OCI-LY3 (cell line): ENCODE results near the gene OSBPL3.

Source experiments
- H2AFZ ChIP-seq: fragments of 200-600, 300-600 bp; shearing (Covaris generic); 2 replicates; pipeline ENCODE4 v1.6.0; 2014; ENCODE audit warnings: antibody characterized with exemption, low read depth, low read length
- H3K27ac ChIP-seq: fragments of 200-600, 300-600 bp; sonication (generic); 2 replicates; pipeline ENCODE4 v1.5.1; 2014; ENCODE audit warnings: mild to moderate bottlenecking, low read length, moderate library complexity, mixed read lengths
- H3K27me3 ChIP-seq: fragments of 200-600, 300-600 bp; sonication (generic); 2 replicates; pipeline ENCODE4 v1.6.1; 2014; ENCODE audit warnings: low read depth, low read length, mixed read lengths
- H3K36me3 ChIP-seq: fragments of 200-600, 300-600 bp; sonication (generic); replicated peaks from 2 replicates; pipeline ENCODE3; 2014; ENCODE audit warnings: low read depth, low read length, mixed read lengths
- H3K4me1 ChIP-seq: fragments of 300-600, 200-600 bp; sonication (generic); 2 replicates; pipeline ENCODE4 v1.6.1; 2014; ENCODE audit warnings: low read length, mixed read lengths
- H3K4me2 ChIP-seq: fragments of 200-600, 300-600 bp; sonication (generic); 2 replicates; pipeline ENCODE4 v1.6.1; 2014; ENCODE audit warnings: low read length, mixed read lengths
- H3K4me3 ChIP-seq: fragments of 300-600, 200-600 bp; sonication (generic); 2 replicates; pipeline ENCODE4 v1.5.1; 2014; ENCODE audit warnings: antibody characterized with exemption, mild to moderate bottlenecking, low read length, moderate library complexity
- H3K79me2 ChIP-seq: fragments of 300-600, 200-600 bp; shearing (Covaris generic); 2 replicates; pipeline ENCODE4 v1.6.1; 2014; ENCODE audit warnings: mild to moderate bottlenecking, low read length, mixed read lengths
- H3K9ac ChIP-seq: fragments of 300-600, 200-600 bp; shearing (Covaris generic); 2 replicates; pipeline ENCODE4 v1.6.0; 2014; ENCODE audit warnings: mild to moderate bottlenecking, low read length, moderate library complexity
- H3K9me3 ChIP-seq: fragments of 200-600, 300-600 bp; shearing (Covaris generic); 2 replicates; pipeline ENCODE4 v1.6.1; 2014; ENCODE audit warnings: low read length, mixed read lengths; ENCODE audit not compliant: insufficient read depth
- H4K20me1 ChIP-seq: fragments of 200-600, 300-600 bp; sonication (generic); 2 replicates; pipeline ENCODE4 v1.6.1; 2016; ENCODE audit warnings: low read length, mixed read lengths; ENCODE audit not compliant: insufficient read depth
- EZH2phosphoT487 ChIP-seq: fragments of 200-600 bp; shearing (Covaris generic); IDR thresholded peaks from 2 replicates; pipeline ENCODE4 v1.6.1; 2018; ENCODE audit warnings: antibody characterized with exemption, mixed run types, low read depth
- TF ChIP-seq, protein P1 (sequence below): fragments of 200-600, 300-600 bp; sonication (generic); IDR thresholded peaks from 2 replicates; pipeline ENCODE4 v1.5.1; 2014; ENCODE audit warnings: antibody characterized with exemption, low read length, low read depth

Gene OSBPL3

DNA sequence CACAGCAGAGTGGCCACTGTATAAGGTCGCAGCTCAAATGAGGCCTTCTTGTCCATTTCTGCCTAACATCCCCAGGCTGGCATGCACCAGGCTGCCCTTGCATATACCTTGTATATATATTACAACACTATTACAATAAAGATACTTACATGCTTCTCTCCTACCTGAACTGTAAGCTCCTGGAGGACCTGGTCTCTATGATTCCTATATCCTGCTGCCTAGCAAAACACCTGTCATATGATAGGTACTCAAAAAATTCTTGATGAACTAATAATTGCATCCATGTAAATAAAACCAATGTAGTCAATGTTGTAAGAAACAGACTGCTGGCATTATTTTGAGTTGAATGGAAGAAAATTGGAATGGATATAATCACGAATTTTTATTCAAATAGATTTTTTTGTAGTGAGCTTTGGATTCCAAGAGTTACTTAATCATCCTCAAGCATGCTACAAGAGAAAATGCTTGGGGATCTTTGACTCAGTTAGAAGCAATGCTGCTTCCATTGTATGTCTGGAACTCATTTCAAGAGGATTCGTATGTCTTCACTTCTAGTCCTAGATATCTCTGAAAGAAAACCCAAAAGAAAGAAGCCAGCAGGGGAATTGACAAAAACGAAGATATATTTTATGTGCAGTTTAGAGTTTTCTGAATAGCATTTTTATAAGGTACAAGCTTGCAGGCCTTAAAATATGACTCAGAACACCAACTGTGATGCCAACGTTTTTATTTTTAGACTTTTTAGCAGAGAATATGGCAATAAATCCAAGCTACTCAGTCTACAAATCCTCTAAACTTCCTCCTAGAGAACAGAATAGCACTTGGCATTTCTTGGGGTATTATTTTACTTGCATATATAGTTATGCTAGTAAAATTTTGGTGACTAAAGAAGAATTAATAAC is 53.1 kb downstream of the OSBPL3 start:
- H4K20me1 ChIP-seq, result no peaks in the 10 kb centered on the region
- no peaks in the 10 kb centered on the region for H3K36me3 ChIP-seq
- H3K79me2 ChIP-seq, result no peaks in the 10 kb centered on the region
- no peak overlapping the region for H3K4me3 ChIP-seq
- no peak overlapping the region for H3K9ac ChIP-seq
- H3K27me3 ChIP-seq, result no peaks in the 10 kb centered on the region
- no peaks in the 10 kb centered on the region for H3K4me1 ChIP-seq
- H3K27ac ChIP-seq, result no peak overlapping the region
- TF ChIP-seq, protein P1, sequence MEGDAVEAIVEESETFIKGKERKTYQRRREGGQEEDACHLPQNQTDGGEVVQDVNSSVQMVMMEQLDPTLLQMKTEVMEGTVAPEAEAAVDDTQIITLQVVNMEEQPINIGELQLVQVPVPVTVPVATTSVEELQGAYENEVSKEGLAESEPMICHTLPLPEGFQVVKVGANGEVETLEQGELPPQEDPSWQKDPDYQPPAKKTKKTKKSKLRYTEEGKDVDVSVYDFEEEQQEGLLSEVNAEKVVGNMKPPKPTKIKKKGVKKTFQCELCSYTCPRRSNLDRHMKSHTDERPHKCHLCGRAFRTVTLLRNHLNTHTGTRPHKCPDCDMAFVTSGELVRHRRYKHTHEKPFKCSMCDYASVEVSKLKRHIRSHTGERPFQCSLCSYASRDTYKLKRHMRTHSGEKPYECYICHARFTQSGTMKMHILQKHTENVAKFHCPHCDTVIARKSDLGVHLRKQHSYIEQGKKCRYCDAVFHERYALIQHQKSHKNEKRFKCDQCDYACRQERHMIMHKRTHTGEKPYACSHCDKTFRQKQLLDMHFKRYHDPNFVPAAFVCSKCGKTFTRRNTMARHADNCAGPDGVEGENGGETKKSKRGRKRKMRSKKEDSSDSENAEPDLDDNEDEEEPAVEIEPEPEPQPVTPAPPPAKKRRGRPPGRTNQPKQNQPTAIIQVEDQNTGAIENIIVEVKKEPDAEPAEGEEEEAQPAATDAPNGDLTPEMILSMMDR, result no peak
- no peak for TF ChIP-seq EZH2phosphoT487
- no peak overlapping the region for H3K4me2 ChIP-seq
- no peaks in the 10 kb centered on the region for H3K9me3 ChIP-seq
- no peak overlapping the region for H2AFZ ChIP-seq

- H3K27ac ChIP-seq, result no peak overlapping the region
- no peak overlapping the region for H2AFZ ChIP-seq
- no peak overlapping the region for H3K4me2 ChIP-seq
- no peaks in the 10 kb centered on the region for H4K20me1 ChIP-seq
- H3K9ac ChIP-seq, result no peak overlapping the region
- TF ChIP-seq, protein P1, result no peak
- TF ChIP-seq EZH2phosphoT487, result no peak
- H3K4me1 ChIP-seq, result no peaks in the 10 kb centered on the region
- no peak overlapping the region for H3K4me3 ChIP-seq
- no peaks in the 10 kb centered on the region for H3K9me3 ChIP-seq
- no peaks in the 10 kb centered on the region for H3K36me3 ChIP-seq
- H3K27me3 ChIP-seq, result no peaks in the 10 kb centered on the region
- no peaks in the 10 kb centered on the region for H3K79me2 ChIP-seq
Observed at GRCh38 chr7:24924375-24924774, 55.6 kb downstream of the OSBPL3 start.

GRCh38 chr7:24923172-24923865 is 56.7 kb downstream of the OSBPL3 start:
- H3K4me3 ChIP-seq, result no peak overlapping the region
- TF ChIP-seq, protein P1, result no peak
- TF ChIP-seq EZH2phosphoT487, result no peak
- H3K27ac ChIP-seq, result no peak overlapping the region
- H3K4me1 ChIP-seq, result no peaks in the 10 kb centered on the region
- no peaks in the 10 kb centered on the region for H3K9me3 ChIP-seq
- no peaks in the 10 kb centered on the region for H3K27me3 ChIP-seq
- no peak overlapping the region for H2AFZ ChIP-seq
- no peak overlapping the region for H3K4me2 ChIP-seq
- H3K9ac ChIP-seq, result no peak overlapping the region
- H3K79me2 ChIP-seq, result no peaks in the 10 kb centered on the region
- no peaks in the 10 kb centered on the region for H3K36me3 ChIP-seq
- no peaks in the 10 kb centered on the region for H4K20me1 ChIP-seq

GRCh38 chr7:24922099-24922773 is 57.7 kb downstream of the OSBPL3 start:
- no peak overlapping the region for H3K27ac ChIP-seq

More at GRCh38 chr7:24922099-24922773, 57.7 kb downstream of the OSBPL3 start:
- H3K9me3 ChIP-seq, result no peaks in the 10 kb centered on the region
- no peak overlapping the region for H2AFZ ChIP-seq
- no peak overlapping the region for H3K9ac ChIP-seq
- H3K4me1 ChIP-seq, result no peaks in the 10 kb centered on the region
- TF ChIP-seq, protein P1, result no peak
- no peak for TF ChIP-seq EZH2phosphoT487
- H3K79me2 ChIP-seq, result no peaks in the 10 kb centered on the region
- no peak overlapping the region for H3K4me2 ChIP-seq
- H3K36me3 ChIP-seq, result no peaks in the 10 kb centered on the region
- H3K4me3 ChIP-seq, result no peak overlapping the region
- no peaks in the 10 kb centered on the region for H4K20me1 ChIP-seq
- H3K27me3 ChIP-seq, result no peaks in the 10 kb centered on the region
